Right lobe of liver (tissue), 4 donors: ENCODE data around the gene RMND1.
"Not testable (repeated sequence)": the region's sequence is repeated elsewhere in the genome, so short reads cannot be mapped to it uniquely, and the experiment has no call there.

Experiments
- POLR2A ChIP-seq: fragments of 450-650 bp; IDR thresholded peaks from one replicate; pipeline ENCODE4 v1.6.1; 2017; ENCODE audit warnings: antibody characterized with exemption, mild to moderate bottlenecking
- TF ChIP-seq, protein P1 (sequence below), 4 donors: fragments of 200-600 bp in 3 of 4; fragments of 450-650 bp in 1 of 4; IDR thresholded peaks; one replicate each; pipeline versions ENCODE4 v1.5.1 to v1.8.0; 2016 to 2022; ENCODE audit warnings: antibody characterized with exemption in 4 of 4, mild to moderate bottlenecking in 2 of 4
- donor health status: DM: no; HTN: no; CAD: no.
- donor health status: DM: no; HTN: no; CAD: no.
- donor health status: DM: no; HTN: yes; CAD: no.

GRCh38 chr6:151356983-151357382 is 94.9 kb downstream of the RMND1 start:
- not testable (repeated sequence) for TF ChIP-seq POLR2A
- TF ChIP-seq, protein P1, sequence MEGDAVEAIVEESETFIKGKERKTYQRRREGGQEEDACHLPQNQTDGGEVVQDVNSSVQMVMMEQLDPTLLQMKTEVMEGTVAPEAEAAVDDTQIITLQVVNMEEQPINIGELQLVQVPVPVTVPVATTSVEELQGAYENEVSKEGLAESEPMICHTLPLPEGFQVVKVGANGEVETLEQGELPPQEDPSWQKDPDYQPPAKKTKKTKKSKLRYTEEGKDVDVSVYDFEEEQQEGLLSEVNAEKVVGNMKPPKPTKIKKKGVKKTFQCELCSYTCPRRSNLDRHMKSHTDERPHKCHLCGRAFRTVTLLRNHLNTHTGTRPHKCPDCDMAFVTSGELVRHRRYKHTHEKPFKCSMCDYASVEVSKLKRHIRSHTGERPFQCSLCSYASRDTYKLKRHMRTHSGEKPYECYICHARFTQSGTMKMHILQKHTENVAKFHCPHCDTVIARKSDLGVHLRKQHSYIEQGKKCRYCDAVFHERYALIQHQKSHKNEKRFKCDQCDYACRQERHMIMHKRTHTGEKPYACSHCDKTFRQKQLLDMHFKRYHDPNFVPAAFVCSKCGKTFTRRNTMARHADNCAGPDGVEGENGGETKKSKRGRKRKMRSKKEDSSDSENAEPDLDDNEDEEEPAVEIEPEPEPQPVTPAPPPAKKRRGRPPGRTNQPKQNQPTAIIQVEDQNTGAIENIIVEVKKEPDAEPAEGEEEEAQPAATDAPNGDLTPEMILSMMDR (IDR thresholded peaks at IDR 0.05) = not testable (repeated sequence)
